Measurements from ENCODE around the gene MRM2. TPM values are rescaled to one million over a fixed set of nuclear protein-coding genes. Genes with fewer than 3 reads are reported as not detected.
"Not testable (repeated sequence)": the region's sequence is repeated elsewhere in the genome, so short reads cannot be mapped to it uniquely, and the experiment has no call there.

MRM2 gene
- total and polyA plus RNA-seq, 5 donors from 2014 or later, result 7.3 to 39.7 (median 37.1) TPM

GRCh38 chr7:2273866-2274265 lies 31.9 kb upstream of the MRM2 start:
- H3K9me3 Mint-ChIP-seq, result no peaks in the 10 kb centered on the region
- H3K27ac Mint-ChIP-seq, result no peak overlapping the region
- no peak overlapping the region for H3K4me3 Mint-ChIP-seq
- H3K27me3 Mint-ChIP-seq, result no peaks in the 10 kb centered on the region
- H3K4me1 Mint-ChIP-seq, result no peaks in the 10 kb centered on the region
- DNase-seq (no peak), ATAC-seq (ENCODE audit: low read depth in 2 of 2) (no peak)
- peaks cover 4% of the 10 kb centered on the region for H3K36me3 ChIP-seq (ENCODE audit: control insufficient read depth, insufficient read depth, low read length)
- H3K27ac ChIP-seq (ENCODE audit: insufficient read depth, low read length, poor library complexity, severe bottlenecking), result no peak overlapping the region
- H3K9me3 ChIP-seq (ENCODE audit: control insufficient read depth in 2 of 2, low read length in 2 of 2), result no peaks in the 10 kb centered on the region
- H3K27me3 ChIP-seq (ENCODE audit: control insufficient read depth, insufficient read depth, low read length), result no peaks in the 10 kb centered on the region
- no peak overlapping the region for H3K4me3 ChIP-seq (ENCODE audit: low read depth, low read length)
- no peaks in the 10 kb centered on the region for H3K4me1 ChIP-seq (ENCODE audit: control insufficient read depth, insufficient read depth, low read length, poor library complexity, severe bottlenecking)
- H3K36me3 Mint-ChIP-seq, result peaks cover 17% of the 10 kb centered on the region

DNA sequence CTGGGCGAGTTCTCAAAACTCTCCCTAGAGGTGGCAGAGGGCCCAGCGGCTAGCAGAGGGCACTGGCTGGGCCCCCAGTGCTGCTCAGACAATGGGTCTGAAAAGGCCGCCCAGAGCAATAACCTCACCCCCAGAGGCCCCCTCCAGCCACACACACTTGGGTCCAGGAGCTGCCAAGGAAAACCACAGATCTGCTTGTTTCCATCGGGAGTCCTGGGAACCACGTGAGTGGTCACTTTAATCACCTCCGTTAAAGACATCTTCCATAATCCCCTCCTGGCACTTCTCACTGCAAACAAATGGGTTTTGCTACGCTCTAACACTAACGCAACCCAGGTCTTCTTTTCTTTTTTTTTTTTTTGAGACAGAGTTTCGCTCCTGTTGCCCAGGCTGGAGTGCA lies 30.0 kb upstream of the MRM2 start:
- Histone ChIP-seq H3K27ac (ENCODE audit: insufficient read depth, low read length, poor library complexity, severe bottlenecking) (no peak overlapping the region), H3K36me3 (ENCODE audit: control insufficient read depth, insufficient read depth, low read length) (peaks cover 3% of the 10 kb centered on the region), H3K9me3 (ENCODE audit: control insufficient read depth in 2 of 2, low read length in 2 of 2) (no peaks in the 10 kb centered on the region), H3K4me1 (ENCODE audit: control insufficient read depth, insufficient read depth, low read length, poor library complexity, severe bottlenecking) (no peaks in the 10 kb centered on the region), H3K27me3 (ENCODE audit: control insufficient read depth, insufficient read depth, low read length) (no peaks in the 10 kb centered on the region), H3K4me3 (ENCODE audit: low read depth, low read length) (no peak overlapping the region)
- Mint-ChIP-seq H3K27me3 (no peaks in the 10 kb centered on the region), H3K4me3 (no peak overlapping the region), H3K36me3 (peaks cover 13% of the 10 kb centered on the region), H3K27ac (no peak overlapping the region), H3K9me3 (no peaks in the 10 kb centered on the region), H3K4me1 (no peaks in the 10 kb centered on the region)
- ATAC-seq (ENCODE audit: low read depth in 2 of 2) (no peak), DNase-seq (no peak)

DNA sequence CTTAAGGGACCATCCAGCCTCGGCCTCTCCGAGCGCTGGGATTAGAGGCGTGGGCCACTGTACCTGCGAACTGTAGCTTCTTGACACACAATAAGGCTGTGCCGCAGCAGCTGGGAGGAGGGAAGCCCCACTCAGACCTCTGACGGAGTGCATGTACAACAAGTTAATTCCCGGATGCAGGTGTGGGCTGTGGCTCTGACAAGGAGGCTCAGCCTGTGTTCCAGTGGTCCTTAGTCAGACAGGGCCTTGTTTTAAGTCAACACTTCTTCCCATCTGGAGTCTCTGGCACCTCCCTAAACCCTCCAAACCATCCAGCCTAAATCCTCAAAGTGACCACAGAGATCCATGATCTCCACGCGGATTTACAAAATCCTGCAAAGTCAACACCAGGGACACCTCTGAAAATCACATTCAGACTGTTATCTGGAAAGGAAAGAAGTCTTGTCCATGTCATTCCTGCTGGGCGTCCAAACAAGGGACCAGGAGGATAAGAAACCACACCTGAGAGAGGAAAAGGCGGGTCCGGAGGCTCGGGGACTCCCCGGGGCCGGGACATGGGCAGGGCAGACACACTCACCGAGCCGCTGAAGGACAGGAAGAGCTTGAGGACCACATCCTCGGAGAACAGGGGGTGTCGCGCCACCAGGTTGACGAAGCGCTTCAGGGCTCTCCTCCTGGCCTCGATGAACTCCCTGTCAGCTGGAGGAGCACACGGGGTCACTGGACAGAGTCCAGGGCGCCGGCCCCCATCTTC lies 29.4 kb upstream of the MRM2 start:
- H3K27me3 Mint-ChIP-seq, result no peaks in the 10 kb centered on the region
- H3K9me3 Mint-ChIP-seq, result no peaks in the 10 kb centered on the region
- no peaks in the 10 kb centered on the region for H3K4me1 Mint-ChIP-seq
- Histone ChIP-seq H3K27me3 (ENCODE audit: control insufficient read depth, insufficient read depth, low read length) (no peaks in the 10 kb centered on the region), H3K27ac (ENCODE audit: insufficient read depth, low read length, poor library complexity, severe bottlenecking) (no peak overlapping the region), H3K4me1 (ENCODE audit: control insufficient read depth, insufficient read depth, low read length, poor library complexity, severe bottlenecking) (no peaks in the 10 kb centered on the region), H3K36me3 (ENCODE audit: control insufficient read depth, insufficient read depth, low read length) (no peaks in the 10 kb centered on the region), H3K9me3 (ENCODE audit: control insufficient read depth in 2 of 2, low read length in 2 of 2) (no peaks in the 10 kb centered on the region), H3K4me3 (ENCODE audit: low read depth, low read length) (no peak overlapping the region)
- DNase-seq, result no peak
- no peak overlapping the region for H3K4me3 Mint-ChIP-seq
- peaks cover 8% of the 10 kb centered on the region for H3K36me3 Mint-ChIP-seq
- no peak overlapping the region for H3K27ac Mint-ChIP-seq
- ATAC-seq (ENCODE audit: low read depth in 2 of 2), result no peak

- no peaks in the 10 kb centered on the region for H3K27me3 Mint-ChIP-seq
- Histone ChIP-seq H3K9me3 (ENCODE audit: control insufficient read depth in 2 of 2, low read length in 2 of 2) (no peaks in the 10 kb centered on the region), H3K4me1 (ENCODE audit: control insufficient read depth, insufficient read depth, low read length, poor library complexity, severe bottlenecking) (no peaks in the 10 kb centered on the region), H3K27me3 (ENCODE audit: control insufficient read depth, insufficient read depth, low read length) (no peaks in the 10 kb centered on the region), H3K4me3 (ENCODE audit: low read depth, low read length) (no peak overlapping the region), H3K36me3 (ENCODE audit: control insufficient read depth, insufficient read depth, low read length) (no peaks in the 10 kb centered on the region), H3K27ac (ENCODE audit: insufficient read depth, low read length, poor library complexity, severe bottlenecking) (no peak overlapping the region)
- peaks cover 8% of the 10 kb centered on the region for H3K36me3 Mint-ChIP-seq
- H3K4me1 Mint-ChIP-seq, result no peaks in the 10 kb centered on the region
- ATAC-seq (ENCODE audit: low read depth in 2 of 2) (no peak), DNase-seq (no peak)
- no peak overlapping the region for H3K4me3 Mint-ChIP-seq
- no peak overlapping the region for H3K27ac Mint-ChIP-seq
- H3K9me3 Mint-ChIP-seq, result no peaks in the 10 kb centered on the region
Observed at GRCh38 chr7:2270495-2270894, 28.5 kb upstream of the MRM2 start.

DNA sequence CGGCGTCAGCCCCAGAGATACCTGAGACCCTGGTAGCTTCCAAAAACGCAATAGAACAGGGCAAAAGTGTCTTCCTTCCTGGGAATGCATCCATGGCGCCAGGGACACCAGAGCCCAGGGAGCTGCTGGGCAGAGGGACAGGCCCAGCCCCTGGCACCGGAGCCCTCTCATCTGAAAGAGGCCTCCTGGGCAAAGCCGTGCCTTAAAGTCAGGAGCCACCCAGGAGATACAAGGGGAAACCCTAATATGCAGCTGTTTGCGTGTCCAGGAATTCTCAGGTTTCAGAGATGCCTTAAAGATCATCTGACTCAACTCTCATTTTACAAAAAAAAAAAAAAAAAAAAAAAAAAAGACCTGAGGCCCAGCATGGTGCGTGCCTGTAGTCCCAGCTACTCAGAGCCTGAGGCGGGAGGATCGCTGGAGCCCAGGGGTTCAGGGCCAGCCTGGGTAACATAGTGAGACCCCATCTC lies 28.0 kb upstream of the MRM2 start:
- Histone ChIP-seq H3K9me3 (ENCODE audit: control insufficient read depth in 2 of 2, low read length in 2 of 2) (no peaks in the 10 kb centered on the region), H3K27me3 (ENCODE audit: control insufficient read depth, insufficient read depth, low read length) (no peaks in the 10 kb centered on the region), H3K27ac (ENCODE audit: insufficient read depth, low read length, poor library complexity, severe bottlenecking) (no peak overlapping the region), H3K36me3 (ENCODE audit: control insufficient read depth, insufficient read depth, low read length) (no peaks in the 10 kb centered on the region), H3K4me1 (ENCODE audit: control insufficient read depth, insufficient read depth, low read length, poor library complexity, severe bottlenecking) (no peaks in the 10 kb centered on the region), H3K4me3 (ENCODE audit: low read depth, low read length) (no peak overlapping the region)
- no peak overlapping the region for H3K27ac Mint-ChIP-seq
- H3K9me3 Mint-ChIP-seq, result no peaks in the 10 kb centered on the region
- no peaks in the 10 kb centered on the region for H3K4me1 Mint-ChIP-seq
- no peak for ATAC-seq (ENCODE audit: low read depth in 2 of 2)
- H3K27me3 Mint-ChIP-seq, result no peaks in the 10 kb centered on the region
- peaks cover 8% of the 10 kb centered on the region for H3K36me3 Mint-ChIP-seq
- DNase-seq, result no peak
- no peak overlapping the region for H3K4me3 Mint-ChIP-seq

- H3K27ac Mint-ChIP-seq; H3K9me3 Mint-ChIP-seq; H3K4me3 ChIP-seq (ENCODE audit: low read depth, low read length); H3K4me1 ChIP-seq (ENCODE audit: control insufficient read depth, insufficient read depth, low read length, poor library complexity, severe bottlenecking); H3K36me3 ChIP-seq (ENCODE audit: control insufficient read depth, insufficient read depth, low read length); ATAC-seq (ENCODE audit: low read depth in 2 of 2); DNase-seq; H3K27me3 Mint-ChIP-seq; H3K27me3 ChIP-seq (ENCODE audit: control insufficient read depth, insufficient read depth, low read length); H3K4me3 Mint-ChIP-seq; H3K4me1 Mint-ChIP-seq; H3K27ac ChIP-seq (ENCODE audit: insufficient read depth, low read length, poor library complexity, severe bottlenecking); H3K9me3 ChIP-seq (ENCODE audit: control insufficient read depth in 2 of 2, low read length in 2 of 2): not testable (repeated sequence)
- H3K36me3 Mint-ChIP-seq, result peaks cover 11% of the 10 kb centered on the region
Observed at GRCh38 chr7:2269089-2269990, 27.3 kb upstream of the MRM2 start.

GRCh38 chr7:2266911-2267310 lies 24.9 kb upstream of the MRM2 start:
- peaks cover 16% of the 10 kb centered on the region for H3K36me3 Mint-ChIP-seq

More at GRCh38 chr7:2266911-2267310, 24.9 kb upstream of the MRM2 start:
- Histone ChIP-seq H3K36me3 (ENCODE audit: control insufficient read depth, insufficient read depth, low read length) (no peaks in the 10 kb centered on the region), H3K4me3 (ENCODE audit: low read depth, low read length) (no peak overlapping the region), H3K4me1 (ENCODE audit: control insufficient read depth, insufficient read depth, low read length, poor library complexity, severe bottlenecking) (no peaks in the 10 kb centered on the region), H3K27ac (ENCODE audit: insufficient read depth, low read length, poor library complexity, severe bottlenecking) (no peak overlapping the region), H3K27me3 (ENCODE audit: control insufficient read depth, insufficient read depth, low read length) (no peaks in the 10 kb centered on the region), H3K9me3 (ENCODE audit: control insufficient read depth in 2 of 2, low read length in 2 of 2) (no peaks in the 10 kb centered on the region)
- no peak for DNase-seq
- no peak overlapping the region for H3K4me3 Mint-ChIP-seq
- peaks cover 0 to 3% (median under 1%) of the 10 kb centered on the region in 4 donors for H3K4me1 Mint-ChIP-seq
- H3K27ac Mint-ChIP-seq, result no peak overlapping the region
- no peaks in the 10 kb centered on the region for H3K9me3 Mint-ChIP-seq
- no peaks in the 10 kb centered on the region for H3K27me3 Mint-ChIP-seq
- ATAC-seq (ENCODE audit: low read depth in 2 of 2), result no peak
